Measurements from ENCODE around the gene CACNB4.

DNA sequence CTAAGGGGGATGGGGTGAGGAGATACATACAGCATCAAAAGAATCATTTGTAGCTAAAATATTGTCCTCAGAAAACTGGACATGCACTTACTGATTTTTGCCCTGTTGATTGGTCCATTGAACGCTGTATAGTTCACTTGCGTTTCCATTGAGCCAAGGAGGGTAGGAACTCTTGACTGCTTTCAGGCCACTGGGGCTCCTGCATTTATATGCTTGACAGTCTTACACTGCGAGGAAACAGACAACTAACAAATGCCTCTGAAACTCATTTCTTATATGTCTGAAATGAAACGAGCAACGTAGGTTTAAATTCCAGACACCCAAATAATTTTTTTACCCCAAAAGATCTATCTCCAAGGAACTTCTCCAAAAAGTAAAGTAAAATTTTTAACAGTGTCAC, 312.8 kb downstream of the CACNB4 start:
- TF ChIP-seq TCF7L2 (IDR thresholded peaks at IDR 0.05; ENCODE audit: low read depth, low read length), result no peak
- TF ChIP-seq UBTF (IDR thresholded peaks at IDR 0.05; ENCODE audit: borderline replicate concordance in 1 of 2, low read depth in 2 of 2, low read length in 2 of 2), result no peak
- no peak for TF ChIP-seq TEAD4 (IDR thresholded peaks at IDR 0.05; ENCODE audit: low read length)
- no peak for TF ChIP-seq TEAD4 (CRISPR knock-in tag; IDR thresholded peaks at IDR 0.05; ENCODE audit: borderline replicate concordance)
- TF ChIP-seq EZH2 (IDR thresholded peaks at IDR 0.05; ENCODE audit: borderline replicate concordance, low read depth, low read length), result no peak
- no peak for TF ChIP-seq CTCF (IDR thresholded peaks at IDR 0.05 in 2 of 3, conservative IDR thresholded peaks at IDR 0.05 in 1 of 3; ENCODE audit: insufficient read depth in 2 of 3, low read depth in 1 of 3, low read length in 3 of 3)

All from K562 (cell line).